Measurements from ENCODE around the gene PHACTR3. TPM values are rescaled to one million over a fixed set of nuclear protein-coding genes. Genes with fewer than 3 reads are reported as not detected.

PHACTR3 gene
- polyA plus RNA-seq, 2 of the 4 experiments (the other 2 are of a cell fraction) = not detected

- FAIRE-seq = no peak
- no peak overlapping the region for H3K27ac ChIP-seq
- ATAC-seq = no peak
- WGBS (ENCODE audit: missing lambda C conversion rate) = 51% methylated on average over 11 of the region's 12 CpGs
- no peak overlapping the region for H3K4me3 ChIP-seq
- no peaks in the 10 kb centered on the region for H3K9me3 ChIP-seq
- CTCF ChIA-PET = interaction anchor here (1.0 to 4.2 kb wide), 3 partner anchors 8 to 171 kb away, joined by 3 to 33 read pairs (median 17); no protein-coding TSS in a partner anchor
- H3K4me2 ChIP-seq = no peak overlapping the region
- TF ChIP-seq, protein P1, sequence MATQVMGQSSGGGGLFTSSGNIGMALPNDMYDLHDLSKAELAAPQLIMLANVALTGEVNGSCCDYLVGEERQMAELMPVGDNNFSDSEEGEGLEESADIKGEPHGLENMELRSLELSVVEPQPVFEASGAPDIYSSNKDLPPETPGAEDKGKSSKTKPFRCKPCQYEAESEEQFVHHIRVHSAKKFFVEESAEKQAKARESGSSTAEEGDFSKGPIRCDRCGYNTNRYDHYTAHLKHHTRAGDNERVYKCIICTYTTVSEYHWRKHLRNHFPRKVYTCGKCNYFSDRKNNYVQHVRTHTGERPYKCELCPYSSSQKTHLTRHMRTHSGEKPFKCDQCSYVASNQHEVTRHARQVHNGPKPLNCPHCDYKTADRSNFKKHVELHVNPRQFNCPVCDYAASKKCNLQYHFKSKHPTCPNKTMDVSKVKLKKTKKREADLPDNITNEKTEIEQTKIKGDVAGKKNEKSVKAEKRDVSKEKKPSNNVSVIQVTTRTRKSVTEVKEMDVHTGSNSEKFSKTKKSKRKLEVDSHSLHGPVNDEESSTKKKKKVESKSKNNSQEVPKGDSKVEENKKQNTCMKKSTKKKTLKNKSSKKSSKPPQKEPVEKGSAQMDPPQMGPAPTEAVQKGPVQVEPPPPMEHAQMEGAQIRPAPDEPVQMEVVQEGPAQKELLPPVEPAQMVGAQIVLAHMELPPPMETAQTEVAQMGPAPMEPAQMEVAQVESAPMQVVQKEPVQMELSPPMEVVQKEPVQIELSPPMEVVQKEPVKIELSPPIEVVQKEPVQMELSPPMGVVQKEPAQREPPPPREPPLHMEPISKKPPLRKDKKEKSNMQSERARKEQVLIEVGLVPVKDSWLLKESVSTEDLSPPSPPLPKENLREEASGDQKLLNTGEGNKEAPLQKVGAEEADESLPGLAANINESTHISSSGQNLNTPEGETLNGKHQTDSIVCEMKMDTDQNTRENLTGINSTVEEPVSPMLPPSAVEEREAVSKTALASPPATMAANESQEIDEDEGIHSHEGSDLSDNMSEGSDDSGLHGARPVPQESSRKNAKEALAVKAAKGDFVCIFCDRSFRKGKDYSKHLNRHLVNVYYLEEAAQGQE (IDR thresholded peaks at IDR 0.05) = no peak
- TF ChIP-seq KDM5A (IDR thresholded peaks at IDR 0.05) = no peak
- TF ChIP-seq POLR2AphosphoS2 (conservative IDR thresholded peaks at IDR 0.05; ENCODE audit: low read length) = no peak
- TF ChIP-seq, protein P2, sequence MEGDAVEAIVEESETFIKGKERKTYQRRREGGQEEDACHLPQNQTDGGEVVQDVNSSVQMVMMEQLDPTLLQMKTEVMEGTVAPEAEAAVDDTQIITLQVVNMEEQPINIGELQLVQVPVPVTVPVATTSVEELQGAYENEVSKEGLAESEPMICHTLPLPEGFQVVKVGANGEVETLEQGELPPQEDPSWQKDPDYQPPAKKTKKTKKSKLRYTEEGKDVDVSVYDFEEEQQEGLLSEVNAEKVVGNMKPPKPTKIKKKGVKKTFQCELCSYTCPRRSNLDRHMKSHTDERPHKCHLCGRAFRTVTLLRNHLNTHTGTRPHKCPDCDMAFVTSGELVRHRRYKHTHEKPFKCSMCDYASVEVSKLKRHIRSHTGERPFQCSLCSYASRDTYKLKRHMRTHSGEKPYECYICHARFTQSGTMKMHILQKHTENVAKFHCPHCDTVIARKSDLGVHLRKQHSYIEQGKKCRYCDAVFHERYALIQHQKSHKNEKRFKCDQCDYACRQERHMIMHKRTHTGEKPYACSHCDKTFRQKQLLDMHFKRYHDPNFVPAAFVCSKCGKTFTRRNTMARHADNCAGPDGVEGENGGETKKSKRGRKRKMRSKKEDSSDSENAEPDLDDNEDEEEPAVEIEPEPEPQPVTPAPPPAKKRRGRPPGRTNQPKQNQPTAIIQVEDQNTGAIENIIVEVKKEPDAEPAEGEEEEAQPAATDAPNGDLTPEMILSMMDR (IDR thresholded peaks at IDR 0.05) = no peak
- TF ChIP-seq MAFK (IDR thresholded peaks at IDR 0.05; ENCODE audit: partially characterized antibody) = no peak
- TF ChIP-seq CHD4 (IDR thresholded peaks at IDR 0.05; ENCODE audit: borderline replicate concordance) = no peak
- TF ChIP-seq FOSB (CRISPR knock-in tag; IDR thresholded peaks at IDR 0.05) = no peak
- no peak for DNase-seq (ENCODE audit: low read depth in 1 of 2, low spot score in 1 of 2)
- no peaks in the 10 kb centered on the region for H3K4me1 ChIP-seq
- POLR2A ChIA-PET = no interaction called here
Measured at GRCh38 chr20:59579404-59580145, 24.8 kb upstream of the PHACTR3 start.

GRCh38 chr20:59580146-59580946, 24.0 kb upstream of the PHACTR3 start:
- 8% methylated on average over 8 of the region's 8 CpGs for WGBS (ENCODE audit: missing lambda C conversion rate)
- ATAC-seq = no peak
- CTCF ChIA-PET = interaction anchor here (0.9 to 4.2 kb wide), 4 partner anchors 9 to 170 kb away, joined by 3 to 33 read pairs (median 10); no protein-coding TSS in a partner anchor
- TF ChIP-seq E2F6 (IDR thresholded peaks at IDR 0.05; ENCODE audit: borderline replicate concordance, low read depth) (no peak), CBX8 (IDR thresholded peaks at IDR 0.05) (no peak), MAFK (IDR thresholded peaks at IDR 0.05; ENCODE audit: partially characterized antibody) (no peak), MYC (IDR thresholded peaks at IDR 0.05; ENCODE audit: borderline replicate concordance, low read length) (no peak), POLR2A (IDR thresholded peaks at IDR 0.05; ENCODE audit: low read length) (no peak), HES2 (IDR thresholded peaks at IDR 0.05) (no peak), MAX (IDR thresholded peaks at IDR 0.05) (no peak), BHLHE40 (IDR thresholded peaks at IDR 0.05; ENCODE audit: low read depth, low read length) (no peak), SMC3 (IDR thresholded peaks at IDR 0.05) (no peak), JUN (IDR thresholded peaks at IDR 0.05) (no peak), PBX3 (IDR thresholded peaks at IDR 0.05) (no peak), ATOH8 (CRISPR knock-in tag; IDR thresholded peaks at IDR 0.05; ENCODE audit: low read depth) (no peak), RARB (CRISPR knock-in tag; IDR thresholded peaks at IDR 0.05) (no peak)
- TF ChIP-seq, protein P2 (IDR thresholded peaks at IDR 0.05) = no peak
- TF ChIP-seq, protein P3, sequence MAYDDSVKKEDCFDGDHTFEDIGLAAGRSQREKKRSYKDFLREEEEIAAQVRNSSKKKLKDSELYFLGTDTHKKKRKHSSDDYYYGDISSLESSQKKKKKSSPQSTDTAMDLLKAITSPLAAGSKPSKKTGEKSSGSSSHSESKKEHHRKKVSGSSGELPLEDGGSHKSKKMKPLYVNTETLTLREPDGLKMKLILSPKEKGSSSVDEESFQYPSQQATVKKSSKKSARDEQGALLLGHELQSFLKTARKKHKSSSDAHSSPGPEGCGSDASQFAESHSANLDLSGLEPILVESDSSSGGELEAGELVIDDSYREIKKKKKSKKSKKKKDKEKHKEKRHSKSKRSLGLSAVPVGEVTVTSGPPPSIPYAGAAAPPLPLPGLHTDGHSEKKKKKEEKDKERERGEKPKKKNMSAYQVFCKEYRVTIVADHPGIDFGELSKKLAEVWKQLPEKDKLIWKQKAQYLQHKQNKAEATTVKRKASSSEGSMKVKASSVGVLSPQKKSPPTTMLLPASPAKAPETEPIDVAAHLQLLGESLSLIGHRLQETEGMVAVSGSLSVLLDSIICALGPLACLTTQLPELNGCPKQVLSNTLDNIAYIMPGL (CRISPR knock-in tag; IDR thresholded peaks at IDR 0.05; ENCODE audit: borderline replicate concordance) = no peak

More at GRCh38 chr20:59580146-59580946, 24.0 kb upstream of the PHACTR3 start:
- Histone ChIP-seq H3K27ac (no peak overlapping the region), H3K4me3 (no peak overlapping the region), H3K4me2 (no peak overlapping the region), H3K9me3 (no peaks in the 10 kb centered on the region), H3K4me1 (no peaks in the 10 kb centered on the region)
- FAIRE-seq (no peak), DNase-seq (ENCODE audit: low read depth in 1 of 2, low spot score in 1 of 2) (no peak)
- POLR2A ChIA-PET = no interaction called here

Data from A549 (cell line).